Keratinocyte (primary cell): ENCODE results near the gene LCN10. TPM values are rescaled to one million over a fixed set of nuclear protein-coding genes. Genes with fewer than 3 reads are reported as not detected.

Source experiments
- DNase-seq: peaks from one replicate; pipeline ENCODE4 v3.0.0-alpha.2; 2011; ENCODE audit warnings: low read depth, missing footprints, low spot score
- FAIRE-seq: peaks from 2 replicates; lab custom pipeline; 2011; peaks lifted over from hg19 to GRCh38; lab: Jason Lieb, UNC
- H2AFZ ChIP-seq: 2 replicates; pipeline ENCODE4 v1.6.0; 2012; ENCODE audit warnings: low read length, control low read depth, inconsistent platforms; ENCODE audit not compliant: control insufficient read depth
- H3K27ac ChIP-seq: 2 replicates; pipeline ENCODE4 v1.5.1; 2011; ENCODE audit warnings: low read length; ENCODE audit not compliant: control insufficient read depth, insufficient read depth
- H3K27me3 ChIP-seq: 3 replicates; pipeline ENCODE4 v1.6.0; 2011; ENCODE audit warnings: low read length; ENCODE audit not compliant: control insufficient read depth, insufficient read depth; ENCODE audit errors: extremely low read depth
- H3K36me3 ChIP-seq, 2 experiments: 2 replicates in 1 of 2; 3 replicates in 1 of 2; pipeline ENCODE4 v1.5.1; 2011; ENCODE audit warnings: low read length in 2 of 2, mild to moderate bottlenecking in 1 of 2; ENCODE audit not compliant: control insufficient read depth in 2 of 2, insufficient read depth in 2 of 2; ENCODE audit errors: extremely low read depth in 1 of 2
- H3K4me1 ChIP-seq: 3 replicates; pipeline ENCODE4 v1.5.1; 2011; ENCODE audit warnings: low read length; ENCODE audit not compliant: control insufficient read depth, insufficient read depth; ENCODE audit errors: extremely low read depth
- H3K4me2 ChIP-seq: 3 replicates; pipeline ENCODE4 v1.6.0; 2011; ENCODE audit warnings: low read depth, low read length; ENCODE audit not compliant: control insufficient read depth, insufficient read depth; ENCODE audit errors: extremely low read depth
- H3K4me3 ChIP-seq, 3 experiments: fragments of 200-600 bp in 1 of 3; sonication (generic) in 1 of 3; 2 replicates in 2 of 3; 3 replicates in 1 of 3; pipeline ENCODE4 v1.5.1; 2011 to 2016; ENCODE audit warnings: low read length in 3 of 3, mild to moderate bottlenecking in 3 of 3, control low read depth in 2 of 3, inconsistent platforms in 1 of 3, low read depth in 1 of 3, mixed read lengths in 1 of 3, mixed run types in 1 of 3, moderate library complexity in 1 of 3; ENCODE audit not compliant: control insufficient read depth in 2 of 3, insufficient read depth in 2 of 3; ENCODE audit errors: extremely low read depth in 1 of 3
- H3K79me2 ChIP-seq: 2 replicates; pipeline ENCODE4 v1.6.0; 2012; ENCODE audit warnings: low read length; ENCODE audit not compliant: control insufficient read depth, insufficient read depth
- H3K9ac ChIP-seq: 3 replicates; pipeline ENCODE4 v1.6.0; 2011; ENCODE audit warnings: low read length; ENCODE audit not compliant: control insufficient read depth, insufficient read depth; ENCODE audit errors: extremely low read depth
- H3K9me1 ChIP-seq: 3 replicates; pipeline ENCODE4 v1.6.0; 2011; ENCODE audit warnings: low read length; ENCODE audit not compliant: control insufficient read depth, insufficient read depth; ENCODE audit errors: extremely low read depth
- H3K9me3 ChIP-seq: 2 replicates; pipeline ENCODE4 v1.5.1; 2012; ENCODE audit warnings: low read depth, low read length; ENCODE audit not compliant: control insufficient read depth
- H4K20me1 ChIP-seq: 3 replicates; pipeline ENCODE4 v1.6.0; 2011; ENCODE audit warnings: low read length; ENCODE audit not compliant: control insufficient read depth, insufficient read depth; ENCODE audit errors: extremely low read depth
- EZH2 ChIP-seq: IDR thresholded peaks from one replicate; pipeline ENCODE4 v1.6.1; 2012; ENCODE audit warnings: inconsistent platforms, mild to moderate bottlenecking, low read length, moderate library complexity
- dilution Hi-C: fragments of 300-500 bp; cut with MboI; formaldehyde crosslinking; loops from one replicate; pipeline ENCODE4 v1.7.0; 2020; ENCODE audit warnings: low sequenced_read_pairs; ENCODE audit not compliant: extremely low pct_ligation_motif_present
- polyA plus RNA-seq, 5 experiments: library from polyadenylated mRNA; depleted of rRNA in 3 of 5; stranded (reverse) in 3 of 5; stranded (forward) in 1 of 5; unstranded in 1 of 5; fragments of >200 nt; gene quantifications; 1 replicate in 1 of 5; 2 replicates in 3 of 5; 3 replicates in 1 of 5; pipeline versions ENCODE4 v1.2.1 to v1.2.3, GENCODE V29; 2011 to 2012; ENCODE audit warnings: missing spikeins in 2 of 5, low read depth in 1 of 5, low replicate concordance in 1 of 5
- TF ChIP-seq, protein P1 (sequence below), 3 experiments: IDR thresholded peaks in 1 of 3; conservative IDR thresholded peaks in 1 of 3; optimal IDR thresholded peaks in 1 of 3; 2 replicates in 2 of 3; 3 replicates in 1 of 3; pipeline versions ENCODE3 to v1.5.1; 2011; ENCODE audit warnings: low read length in 3 of 3, mild to moderate bottlenecking in 3 of 3, moderate library complexity in 2 of 3, control low read depth in 1 of 3, inconsistent platforms in 1 of 3; ENCODE audit not compliant: insufficient read depth in 2 of 3; ENCODE audit errors: extremely low read depth in 1 of 3

The LCN10 gene
- polyA plus RNA-seq, 1 donor (not counting 4 experiments of a cell fraction or from before 2014, with no cell fraction given) = not detected

DNA sequence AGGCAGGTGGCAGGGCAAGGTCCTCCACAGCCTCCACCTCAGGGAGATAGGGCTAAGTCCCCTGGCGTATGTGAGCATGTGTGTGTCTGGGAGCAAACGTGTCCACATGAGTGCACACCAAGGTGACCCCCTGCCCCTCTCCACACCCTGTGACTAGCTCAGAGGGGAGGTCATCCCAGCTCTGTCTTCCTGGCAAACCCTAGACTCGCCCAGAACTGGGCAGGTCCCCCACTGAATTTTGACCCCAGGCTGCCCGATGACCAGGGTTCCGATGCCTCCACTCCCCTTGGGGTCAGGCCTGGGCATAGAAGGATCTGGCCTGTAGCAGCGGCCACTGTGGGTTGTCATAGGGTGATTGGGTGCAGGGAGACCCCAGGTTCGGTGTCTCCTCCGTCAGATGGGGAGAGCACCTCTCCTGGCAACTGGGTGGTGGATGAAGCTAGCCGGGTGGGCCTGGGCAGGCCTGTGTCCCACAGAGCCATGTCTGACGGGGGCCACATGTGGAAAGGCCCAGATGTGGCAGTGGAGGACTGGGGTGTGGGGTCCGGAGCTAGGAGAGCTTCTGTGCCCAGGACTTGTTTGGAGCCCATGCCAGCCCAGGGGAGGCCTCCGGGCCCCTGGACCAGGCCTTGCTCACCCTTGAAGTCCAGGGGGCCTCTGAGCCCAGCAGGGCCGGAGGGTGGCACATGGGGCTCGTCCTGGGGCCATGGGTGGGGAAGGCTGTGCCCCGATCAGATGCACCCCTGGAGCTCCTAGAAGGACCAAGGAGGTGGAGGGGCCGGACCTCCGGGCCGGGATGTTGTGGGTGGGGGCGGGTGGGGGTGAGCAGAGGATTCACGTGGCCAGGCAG, 24.2 kb downstream of the LCN10 start:
- Histone ChIP-seq H4K20me1 (peaks cover 24% of the 10 kb centered on the region), H3K9me1 (peaks cover 3% of the 10 kb centered on the region), H3K4me3 (no peak overlapping the region), H3K27ac (no peak overlapping the region), H2AFZ (no peak overlapping the region), H3K9ac (no peak overlapping the region), H3K79me2 (no peaks in the 10 kb centered on the region), H3K4me2 (no peak overlapping the region), H3K36me3 (peaks cover 2 to 8% of the 10 kb centered on the region in 2 experiments), H3K9me3 (no peaks in the 10 kb centered on the region), H3K4me1 (peaks cover 19% of the 10 kb centered on the region), H3K27me3 (peaks cover 5% of the 10 kb centered on the region)
- DNase-seq (no peak), FAIRE-seq (no peak)
- no peak for TF ChIP-seq EZH2
- TF ChIP-seq, protein P1, sequence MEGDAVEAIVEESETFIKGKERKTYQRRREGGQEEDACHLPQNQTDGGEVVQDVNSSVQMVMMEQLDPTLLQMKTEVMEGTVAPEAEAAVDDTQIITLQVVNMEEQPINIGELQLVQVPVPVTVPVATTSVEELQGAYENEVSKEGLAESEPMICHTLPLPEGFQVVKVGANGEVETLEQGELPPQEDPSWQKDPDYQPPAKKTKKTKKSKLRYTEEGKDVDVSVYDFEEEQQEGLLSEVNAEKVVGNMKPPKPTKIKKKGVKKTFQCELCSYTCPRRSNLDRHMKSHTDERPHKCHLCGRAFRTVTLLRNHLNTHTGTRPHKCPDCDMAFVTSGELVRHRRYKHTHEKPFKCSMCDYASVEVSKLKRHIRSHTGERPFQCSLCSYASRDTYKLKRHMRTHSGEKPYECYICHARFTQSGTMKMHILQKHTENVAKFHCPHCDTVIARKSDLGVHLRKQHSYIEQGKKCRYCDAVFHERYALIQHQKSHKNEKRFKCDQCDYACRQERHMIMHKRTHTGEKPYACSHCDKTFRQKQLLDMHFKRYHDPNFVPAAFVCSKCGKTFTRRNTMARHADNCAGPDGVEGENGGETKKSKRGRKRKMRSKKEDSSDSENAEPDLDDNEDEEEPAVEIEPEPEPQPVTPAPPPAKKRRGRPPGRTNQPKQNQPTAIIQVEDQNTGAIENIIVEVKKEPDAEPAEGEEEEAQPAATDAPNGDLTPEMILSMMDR (optimal IDR thresholded peaks at IDR 0.05 in 1 of 3, IDR thresholded peaks at IDR 0.05 in 1 of 3, conservative IDR thresholded peaks at IDR 0.05 in 1 of 3; ENCODE audit: extremely low read depth in 1 of 3, insufficient read depth in 2 of 3, low read length in 3 of 3) = no peak
- dilution Hi-C loops = no loop called here

DNA sequence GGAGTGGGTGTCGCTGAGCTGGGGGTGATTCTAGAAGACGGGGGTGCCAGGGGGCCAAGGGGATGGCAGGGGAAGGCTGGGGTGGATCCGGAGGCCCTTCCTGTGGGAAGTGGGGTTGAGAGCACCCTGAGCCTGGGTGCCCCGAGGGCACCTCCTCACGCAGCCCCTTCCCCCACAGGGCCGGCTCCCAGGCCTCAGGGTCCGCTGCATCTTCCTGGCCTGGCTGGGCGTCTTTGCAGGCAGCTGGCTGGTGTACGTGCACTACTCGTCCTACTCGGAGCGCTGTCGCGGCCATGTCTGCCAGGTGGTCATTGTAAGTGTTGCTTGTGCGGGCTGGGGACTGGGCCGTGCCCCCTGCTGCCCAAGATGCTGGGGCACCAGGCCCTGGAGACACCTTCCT, 25.3 kb downstream of the LCN10 start:
- peaks cover 13% of the 10 kb centered on the region for H3K27me3 ChIP-seq
- no peak for FAIRE-seq
- H3K4me1 ChIP-seq = peaks cover 14% of the 10 kb centered on the region
- no peak overlapping the region for H3K27ac ChIP-seq
- no peak overlapping the region for H3K9ac ChIP-seq
- no peak overlapping the region for H2AFZ ChIP-seq
- DNase-seq = no peak
- peaks cover under 1% of the 10 kb centered on the region for H3K9me1 ChIP-seq
- dilution Hi-C loops = no loop called here
- H3K36me3 ChIP-seq = peaks cover 0 to under 1% of the 10 kb centered on the region in 2 experiments
- TF ChIP-seq EZH2 = no peak
- TF ChIP-seq, protein P1 (optimal IDR thresholded peaks at IDR 0.05 in 1 of 3, IDR thresholded peaks at IDR 0.05 in 1 of 3, conservative IDR thresholded peaks at IDR 0.05 in 1 of 3; ENCODE audit: extremely low read depth in 1 of 3, insufficient read depth in 2 of 3, low read length in 3 of 3) = no peak
- no peaks in the 10 kb centered on the region for H3K9me3 ChIP-seq
- no peaks in the 10 kb centered on the region for H3K79me2 ChIP-seq
- H3K4me2 ChIP-seq = no peak overlapping the region
- H3K4me3 ChIP-seq = no peak overlapping the region
- H4K20me1 ChIP-seq = peaks cover 13% of the 10 kb centered on the region
